Dendritic cell treated with granulocyte-macrophage colony-stimulating factor and Interleukin-4, amounts not matched to agents 40 ng/mL and 50 ng/mL, for 4 days (primary cell): ENCODE data around the gene ACAP2.
"Not testable (repeated sequence)": the region's sequence is repeated elsewhere in the genome, so short reads cannot be mapped to it uniquely, and the experiment has no call there.

Experiments used
- H3K27ac Mint-ChIP-seq: one replicate; pipeline ENCODE4 v1.8.0; 2022; ENCODE audit warnings: mild to moderate bottlenecking, mixed read lengths
- H3K27me3 Mint-ChIP-seq: one replicate; pipeline ENCODE4 v1.8.0; 2022; ENCODE audit warnings: mild to moderate bottlenecking, mixed read lengths
- H3K36me3 Mint-ChIP-seq: one replicate; pipeline ENCODE4 v1.8.0; 2022; ENCODE audit warnings: low read depth, mixed read lengths
- H3K4me1 Mint-ChIP-seq: one replicate; pipeline ENCODE4 v1.8.0; 2022; ENCODE audit warnings: low read depth, mixed read lengths
- H3K4me3 Mint-ChIP-seq: one replicate; pipeline ENCODE4 v1.8.0; 2022; ENCODE audit warnings: mild to moderate bottlenecking, moderate library complexity, mixed read lengths
- H3K9me3 Mint-ChIP-seq: one replicate; pipeline ENCODE4 v1.8.0; 2022; ENCODE audit warnings: mixed read lengths
- intact Hi-C: fragments of 100-400 bp; cut with micrococcal nuclease; formaldehyde crosslinking; loops from one replicate; pipeline ENCODE4 v1.15.0; 2022

The ACAP2 gene

GRCh38 chr3:195239121-195239520 lies 203.7 kb downstream of the ACAP2 start:
- Mint-ChIP-seq H3K36me3 (peaks cover 71% of the 10 kb centered on the region), H3K27me3 (no peaks in the 10 kb centered on the region), H3K27ac (no peak overlapping the region), H3K4me3 (no peak overlapping the region), H3K4me1 (peaks cover 13% of the 10 kb centered on the region), H3K9me3 (peaks cover 12% of the 10 kb centered on the region)
- intact Hi-C loops: no loop called here

DNA sequence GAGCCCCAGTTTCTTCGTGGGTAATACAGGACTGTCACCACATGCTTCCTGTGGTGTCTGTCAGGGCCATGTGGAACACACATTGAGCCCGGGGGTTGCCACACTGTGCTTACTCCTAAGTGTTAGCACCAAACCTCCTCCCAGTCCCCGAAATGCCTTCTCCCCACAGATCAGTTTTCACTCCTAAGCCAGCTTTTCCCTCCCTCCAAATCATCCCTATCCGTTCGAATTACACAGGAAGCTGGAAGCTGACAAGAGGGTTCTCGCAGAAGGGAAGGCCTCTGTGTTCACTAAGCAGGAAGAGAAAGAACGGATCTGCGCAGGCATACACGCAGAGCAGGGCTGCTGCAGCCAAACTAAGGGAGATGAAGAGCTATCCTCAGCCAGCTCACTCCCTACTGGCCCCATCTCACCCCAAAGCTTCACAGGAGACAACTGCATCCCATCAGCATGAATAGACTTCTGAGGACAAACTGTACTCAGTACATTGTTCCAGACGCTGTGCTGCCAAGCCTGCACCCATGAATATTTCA lies 204.2 kb downstream of the ACAP2 start:
- H3K4me3 Mint-ChIP-seq: no peak overlapping the region
- H3K27ac Mint-ChIP-seq: no peak overlapping the region

GRCh38 chr3:195238081-195238571 lies 204.7 kb downstream of the ACAP2 start:
- no peak overlapping the region for H3K27ac Mint-ChIP-seq
- H3K27me3 Mint-ChIP-seq: no peaks in the 10 kb centered on the region
- intact Hi-C loops: no loop called here
- no peak overlapping the region for H3K4me3 Mint-ChIP-seq
- peaks cover 12% of the 10 kb centered on the region for H3K9me3 Mint-ChIP-seq
- peaks cover 13% of the 10 kb centered on the region for H3K4me1 Mint-ChIP-seq
- H3K36me3 Mint-ChIP-seq: peaks cover 66% of the 10 kb centered on the region

More for the DNA sequence above, 204.2 kb downstream of the ACAP2 start:
- intact Hi-C loops: no loop called here
- Mint-ChIP-seq H3K36me3 (peaks cover 67% of the 10 kb centered on the region), H3K4me1 (peaks cover 13% of the 10 kb centered on the region), H3K27me3 (no peaks in the 10 kb centered on the region), H3K9me3 (peaks cover 12% of the 10 kb centered on the region)

GRCh38 chr3:195236801-195237570 lies 205.8 kb downstream of the ACAP2 start:
- Mint-ChIP-seq H3K9me3 (peaks cover 12% of the 10 kb centered on the region), H3K27ac (no peak overlapping the region), H3K4me1 (peaks cover 6% of the 10 kb centered on the region)

DNA sequence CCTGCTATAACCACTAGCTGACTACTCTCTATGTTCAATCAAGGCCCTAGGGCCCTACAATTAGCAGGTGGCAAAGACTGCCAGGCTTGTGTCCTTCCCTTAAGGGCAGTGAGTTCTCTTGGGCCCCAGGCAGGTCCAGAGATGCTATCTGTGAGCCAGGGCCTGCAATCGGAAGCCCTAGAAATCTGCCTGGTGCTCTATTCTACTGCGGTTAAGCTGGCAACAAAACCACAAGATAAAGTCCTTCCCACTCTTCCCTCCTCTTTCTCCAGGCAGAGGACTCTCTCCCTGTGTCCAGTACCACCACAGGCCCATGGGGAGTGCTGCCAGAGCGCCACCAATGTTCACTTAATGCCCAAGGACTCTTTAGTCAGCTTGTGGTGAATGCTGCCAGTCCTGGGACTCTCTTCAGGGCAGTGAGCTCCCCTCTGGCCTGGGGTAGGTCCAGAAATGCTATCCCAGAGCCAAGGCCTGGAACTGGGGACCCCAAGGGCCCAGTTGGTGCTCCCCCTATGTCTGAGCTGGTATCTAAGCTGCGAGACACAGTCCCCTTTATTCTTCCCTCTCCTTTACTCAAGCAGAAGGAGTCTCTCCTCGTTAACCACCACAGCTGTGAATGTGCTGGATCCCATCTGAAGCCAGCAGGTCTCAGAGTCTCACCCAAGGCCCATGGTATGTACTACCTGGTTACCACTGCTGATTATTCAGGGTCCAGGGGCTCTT lies 206.6 kb downstream of the ACAP2 start:
- Mint-ChIP-seq H3K4me1 (no peaks in the 10 kb centered on the region), H3K36me3 (peaks cover 52% of the 10 kb centered on the region), H3K4me3 (no peak overlapping the region), H3K27me3 (peaks cover 3% of the 10 kb centered on the region), H3K27ac (no peak overlapping the region), H3K9me3 (peaks cover 12% of the 10 kb centered on the region)
- intact Hi-C loops: no loop called here

More at GRCh38 chr3:195236801-195237570, 205.8 kb downstream of the ACAP2 start:
- H3K36me3 Mint-ChIP-seq: peaks cover 59% of the 10 kb centered on the region
- no peak overlapping the region for H3K4me3 Mint-ChIP-seq
- intact Hi-C loops: no loop called here
- H3K27me3 Mint-ChIP-seq: peaks cover 3% of the 10 kb centered on the region

- H3K27ac Mint-ChIP-seq: no peak overlapping the region
- H3K36me3 Mint-ChIP-seq: peaks cover 28% of the 10 kb centered on the region
- intact Hi-C loops: no loop called here
- H3K27me3 Mint-ChIP-seq: peaks cover 3% of the 10 kb centered on the region
- no peak overlapping the region for H3K4me3 Mint-ChIP-seq
- H3K9me3 Mint-ChIP-seq: no peaks in the 10 kb centered on the region
- peaks cover 18% of the 10 kb centered on the region for H3K4me1 Mint-ChIP-seq
Observed at GRCh38 chr3:195230244-195230643, 212.6 kb downstream of the ACAP2 start.

- Mint-ChIP-seq H3K36me3 (peaks cover 36% of the 10 kb centered on the region), H3K4me1 (peaks cover 22% of the 10 kb centered on the region)
- H3K27me3 Mint-ChIP-seq, H3K4me3 Mint-ChIP-seq, H3K9me3 Mint-ChIP-seq, H3K27ac Mint-ChIP-seq: not testable (repeated sequence)
- intact Hi-C loops: loop anchor here (10.0 kb wide), 1 partner anchor 64 kb away; no protein-coding TSS in a partner anchor
Observed at GRCh38 chr3:195228886-195229285, 213.9 kb downstream of the ACAP2 start.

- intact Hi-C loops: loop anchor here (10.0 kb wide), 1 partner anchor 63 kb away; no protein-coding TSS in a partner anchor
- Mint-ChIP-seq H3K27ac (no peak overlapping the region), H3K4me3 (no peak overlapping the region), H3K27me3 (peaks cover 3% of the 10 kb centered on the region), H3K9me3 (no peaks in the 10 kb centered on the region), H3K36me3 (peaks cover 46% of the 10 kb centered on the region), H3K4me1 (peaks cover 30% of the 10 kb centered on the region)
Observed at GRCh38 chr3:195227871-195228270, 214.9 kb downstream of the ACAP2 start.

DNA sequence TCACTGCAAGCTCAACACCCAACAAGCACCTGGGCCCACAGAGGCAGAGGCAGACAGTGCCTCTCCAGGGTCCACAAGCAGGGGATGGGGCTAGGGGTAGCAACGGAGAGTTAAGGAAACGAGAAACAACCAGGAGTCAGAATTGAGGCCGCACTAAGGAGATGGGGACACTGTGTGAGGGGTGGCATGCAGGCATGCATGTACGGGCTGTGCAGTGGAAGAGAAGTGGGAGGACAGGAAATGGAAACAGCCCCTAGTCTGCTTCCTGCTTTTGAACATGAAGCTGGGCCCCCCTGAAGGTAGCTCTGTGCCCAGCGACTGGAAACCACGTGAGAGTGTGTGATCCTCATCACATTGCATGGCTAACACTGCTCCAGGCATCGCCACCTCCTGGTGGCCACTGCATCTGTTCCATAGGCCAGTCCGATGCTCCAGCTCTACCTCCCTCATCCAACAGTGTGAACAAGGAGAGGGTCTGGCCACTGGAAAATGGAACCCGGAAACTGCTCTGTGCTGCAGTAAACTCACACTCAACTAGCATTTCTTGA lies 215.8 kb downstream of the ACAP2 start:
- intact Hi-C loops: loop anchor here (10.0 kb wide), 1 partner anchor 62 kb away; no protein-coding TSS in a partner anchor

GRCh38 chr3:195226445-195226844 lies 216.4 kb downstream of the ACAP2 start:
- Mint-ChIP-seq H3K36me3 (peaks cover 57% of the 10 kb centered on the region), H3K9me3 (no peaks in the 10 kb centered on the region), H3K27ac (no peak overlapping the region), H3K4me1 (peaks cover 40% of the 10 kb centered on the region), H3K4me3 (no peak overlapping the region), H3K27me3 (no peaks in the 10 kb centered on the region)
- intact Hi-C loops: loop anchor here (10.0 kb wide), 1 partner anchor 62 kb away; no protein-coding TSS in a partner anchor

More for the DNA sequence above, 215.8 kb downstream of the ACAP2 start:
- Mint-ChIP-seq H3K27me3 (no peaks in the 10 kb centered on the region), H3K4me1 (peaks cover 34% of the 10 kb centered on the region), H3K36me3 (peaks cover 52% of the 10 kb centered on the region), H3K27ac (no peak overlapping the region), H3K9me3 (no peaks in the 10 kb centered on the region), H3K4me3 (no peak overlapping the region)

DNA sequence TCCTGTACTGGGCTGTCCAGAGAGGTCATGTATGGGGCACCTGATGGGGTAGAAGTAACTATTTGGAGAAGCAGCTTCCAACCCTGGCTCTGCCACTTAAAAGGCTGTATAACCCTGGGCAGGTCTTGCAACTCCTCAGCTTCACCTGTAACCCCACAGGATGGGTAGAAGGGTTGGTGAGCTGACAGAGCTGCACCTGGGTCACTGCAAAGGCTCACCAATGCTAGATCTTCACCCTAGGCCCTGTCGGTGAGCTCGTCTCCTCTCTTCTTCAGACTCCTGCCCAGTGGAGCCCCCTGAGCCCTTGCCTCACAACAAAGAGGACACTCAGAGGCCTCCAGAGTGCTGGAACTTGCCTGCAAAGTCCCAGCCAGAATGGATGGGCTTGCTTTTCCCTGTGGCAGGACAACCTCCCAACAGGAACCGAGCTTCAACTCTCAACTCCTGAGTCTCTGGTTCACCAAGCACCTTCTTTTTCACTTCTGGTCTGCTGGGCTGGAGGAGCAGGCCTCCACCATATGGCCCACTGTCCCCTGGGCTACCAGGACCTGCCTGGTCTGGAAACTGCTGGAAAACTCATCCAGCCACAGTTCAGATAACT lies 217.7 kb downstream of the ACAP2 start:
- H3K4me1 Mint-ChIP-seq: peaks cover 53% of the 10 kb centered on the region
- H3K27me3 Mint-ChIP-seq: no peaks in the 10 kb centered on the region
- H3K27ac Mint-ChIP-seq: no peak overlapping the region
- intact Hi-C loops: loop anchor here (10.0 kb wide), 1 partner anchor 60 kb away; no protein-coding TSS in a partner anchor
- H3K36me3 Mint-ChIP-seq: peaks cover 71% of the 10 kb centered on the region
- no peaks in the 10 kb centered on the region for H3K9me3 Mint-ChIP-seq
- no peak overlapping the region for H3K4me3 Mint-ChIP-seq
